Small intestine (tissue), 7 donors: ENCODE results near the gene NFYA. TPM values are rescaled to one million over a fixed set of nuclear protein-coding genes. Genes with fewer than 3 reads are reported as not detected.

ENCODE experiments used
- DNase-seq, 2 donors: peaks; one replicate each; pipeline versions ENCODE4 v3.0.0 to v3.0.0-alpha.2; 2013
- FAIRE-seq: peaks from 2 replicates; lab custom pipeline; 2012; peaks lifted over from hg19 to GRCh38; lab: Jason Lieb, UNC
- H3K27ac ChIP-seq, 3 donors: one replicate each; pipeline ENCODE4 v1.5.1; 2013; ENCODE audit warnings: low read length in 2 of 3, mild to moderate bottlenecking in 2 of 3, control low read depth in 1 of 3, inconsistent platforms in 1 of 3, low read depth in 1 of 3, moderate library complexity in 1 of 3
- H3K27me3 ChIP-seq, 3 donors: one replicate each; pipeline ENCODE4 v1.6.1; 2013; ENCODE audit warnings: low read length in 3 of 3, inconsistent platforms in 1 of 3; ENCODE audit not compliant: control insufficient read depth in 3 of 3, insufficient read depth in 3 of 3
- H3K36me3 ChIP-seq, 3 donors: one replicate each; pipeline ENCODE4 v1.6.1; 2013; ENCODE audit warnings: low read length in 3 of 3, inconsistent platforms in 1 of 3, low read depth in 1 of 3, mild to moderate bottlenecking in 1 of 3, moderate library complexity in 1 of 3; ENCODE audit not compliant: control insufficient read depth in 3 of 3, insufficient read depth in 2 of 3
- H3K4me1 ChIP-seq, 3 donors: one replicate each; pipeline ENCODE4 v1.6.1; 2013; ENCODE audit warnings: low read length in 2 of 3, inconsistent platforms in 1 of 3, low read depth in 1 of 3, mild to moderate bottlenecking in 1 of 3, moderate library complexity in 1 of 3; ENCODE audit not compliant: control insufficient read depth in 3 of 3, insufficient read depth in 2 of 3
- H3K4me3 ChIP-seq, 3 donors: one replicate each; pipeline ENCODE4 v1.5.1; 2013; ENCODE audit warnings: low read length in 3 of 3, control low read depth in 1 of 3, inconsistent platforms in 1 of 3, low read depth in 1 of 3, mild to moderate bottlenecking in 1 of 3, moderate library complexity in 1 of 3
- H3K9me3 ChIP-seq, 2 donors: one replicate each; pipeline ENCODE4 v1.6.1; 2013; ENCODE audit warnings: low read depth in 1 of 2, low read length in 1 of 2; ENCODE audit not compliant: control insufficient read depth in 2 of 2, insufficient read depth in 1 of 2
- WGBS, 3 donors: extraction: QIAGEN DNeasy Blood & Tissue Kit; methylation state at CpG; one replicate each; pipeline ENCODE4 v1.1.7; 2013; 5-methylcytosine and 5-hydroxymethylcytosine counted together
- polyA plus RNA-seq, 4 donors: library from polyadenylated mRNA; stranded (reverse) in 3 of 4; unstranded in 1 of 4; fragments of 200-250 nt in 3 of 4; fragments of 120-200 nt in 1 of 4; gene quantifications; one replicate each; pipeline versions ENCODE4 v1.2.1 to v1.2.3, GENCODE V29; 2013
- donor health status: healthy with polysubstance abuse.
- donor health status: control.
- donor health status: control.
- donor health status: Bipolar disorder and iron deficiency.
- donor health status: healthy.

Gene NFYA
- polyA plus RNA-seq, 4 donors = 4.6 to 30.8 (median 7.2) TPM

DNA sequence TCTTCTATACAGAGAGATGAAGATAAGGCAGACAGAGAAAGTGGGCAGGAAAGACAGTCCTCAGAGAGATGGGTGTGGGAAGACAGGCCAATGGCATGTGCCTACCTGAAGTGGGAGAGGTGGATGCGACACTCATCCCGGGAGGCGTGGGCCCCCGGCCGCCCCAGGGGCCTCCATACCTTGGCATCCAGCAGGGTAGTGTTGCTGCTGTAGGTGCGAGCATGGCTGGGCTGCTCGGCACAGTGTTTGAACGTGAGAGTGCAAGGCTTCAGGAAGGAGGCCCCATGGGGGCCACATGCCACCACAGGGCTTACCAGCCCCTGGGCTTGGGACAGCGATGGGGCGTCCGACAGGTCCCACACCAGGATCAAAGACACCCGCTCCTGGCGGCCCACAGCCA, 39.0 kb upstream of the NFYA start:
- no peaks in the 10 kb centered on the region for H3K9me3 ChIP-seq
- DNase-seq (no peak), FAIRE-seq (no peak)
- H3K27me3 ChIP-seq = no peaks in the 10 kb centered on the region
- no peak overlapping the region for H3K27ac ChIP-seq
- H3K36me3 ChIP-seq = peaks cover 0 to 77% (median 12%) of the 10 kb centered on the region in 3 donors
- H3K4me1 ChIP-seq = peaks cover 0 to 35% (median under 1%) of the 10 kb centered on the region in 3 donors
- no peak overlapping the region for H3K4me3 ChIP-seq
- WGBS, 3 donors = 91 to 94% (median 93%) methylated on average over 13 of the region's 13 CpGs

- Histone ChIP-seq H3K27me3 (no peaks in the 10 kb centered on the region), H3K36me3 (peaks cover 0 to 56% (median 4%) of the 10 kb centered on the region in 3 donors), H3K4me3 (peak overlapping the region in 1 of 3 donors; percentile 79), H3K9me3 (no peaks in the 10 kb centered on the region), H3K4me1 (peaks cover 0 to 42% (median 3%) of the 10 kb centered on the region in 3 donors), H3K27ac (no peak overlapping the region)
- peak; percentile 5 for FAIRE-seq
- WGBS, 3 donors = 34 to 62% (median 37%) methylated on average over 3 of the region's 3 CpGs
- peak in 1 of 2 donors; percentile 61 for DNase-seq
Measured at GRCh38 chr6:41036186-41036585, 36.6 kb upstream of the NFYA start.

DNA sequence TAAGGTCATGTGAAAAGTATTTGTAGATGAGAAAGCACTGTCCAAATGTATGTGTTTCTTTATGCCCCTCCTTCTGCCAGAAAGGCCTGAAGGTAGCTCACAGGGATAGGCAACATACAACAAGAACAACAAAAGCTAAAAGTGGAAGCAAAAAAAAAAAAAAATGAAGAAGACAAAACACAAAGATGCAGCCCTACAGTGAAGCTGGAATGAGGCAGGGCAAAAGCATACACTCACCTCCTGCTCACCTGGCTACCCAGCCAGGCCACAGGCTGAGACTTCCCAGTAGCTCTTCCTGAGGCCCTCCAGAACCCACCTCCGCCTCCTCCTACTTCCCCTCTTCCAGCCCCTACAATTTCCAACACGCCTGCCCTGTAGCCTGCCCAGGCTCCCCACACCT, 36.2 kb upstream of the NFYA start:
- no peak for FAIRE-seq
- Histone ChIP-seq H3K27me3 (no peaks in the 10 kb centered on the region), H3K4me1 (peaks cover 0 to 45% (median 3%) of the 10 kb centered on the region in 3 donors), H3K27ac (peak overlapping the region in 1 of 3 donors; percentile 99), H3K9me3 (no peaks in the 10 kb centered on the region), H3K4me3 (peak overlapping the region in 2 of 3 donors; percentile 77 to 79), H3K36me3 (peaks cover 0 to 53% (median 4%) of the 10 kb centered on the region in 3 donors)
- 67 to 92% (median 79%) methylated on average over 2 of the region's 2 CpGs for WGBS, 3 donors
- DNase-seq = no peak

GRCh38 chr6:41037107-41037900, 35.5 kb upstream of the NFYA start:
- peaks cover 0 to 46% (median 4%) of the 10 kb centered on the region in 3 donors for H3K36me3 ChIP-seq
- peak overlapping the region in 1 of 3 donors; percentile 99 for H3K27ac ChIP-seq
- H3K27me3 ChIP-seq = no peaks in the 10 kb centered on the region
- no peak for DNase-seq
- H3K4me1 ChIP-seq = peaks cover 0 to 47% (median 3%) of the 10 kb centered on the region in 3 donors
- 73 to 79% (median 76%) methylated on average over 13 of the region's 13 CpGs for WGBS, 3 donors
- H3K9me3 ChIP-seq = no peaks in the 10 kb centered on the region
- peak overlapping the region in 2 of 3 donors; percentile 77 to 79 for H3K4me3 ChIP-seq
- FAIRE-seq = no peak

DNA sequence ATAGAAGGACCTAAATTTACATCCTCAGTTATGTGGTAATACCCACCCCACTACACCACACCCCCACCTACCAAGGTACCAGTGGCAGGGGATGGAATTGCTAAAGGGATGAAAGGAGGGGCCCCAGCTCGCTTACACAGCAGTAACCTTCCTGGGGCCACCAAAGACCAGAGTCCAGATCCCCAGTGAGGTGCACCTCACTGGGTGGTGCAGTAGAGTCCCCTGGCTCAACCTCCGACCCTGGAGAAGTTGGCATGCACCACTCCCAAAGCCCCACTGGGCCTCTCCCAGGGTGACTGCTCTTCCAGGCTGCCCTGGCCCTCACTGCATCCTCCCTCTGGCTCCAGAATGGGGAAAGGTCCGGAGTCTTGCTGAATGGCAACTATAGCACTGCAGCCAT, 34.6 kb upstream of the NFYA start:
- peak; percentile 46 to 77 for DNase-seq
- H3K27me3 ChIP-seq = no peaks in the 10 kb centered on the region
- FAIRE-seq = no peak
- peak overlapping the region in 2 of 3 donors; percentile 77 to 79 for H3K4me3 ChIP-seq
- peaks cover 0 to 51% (median 3%) of the 10 kb centered on the region in 3 donors for H3K4me1 ChIP-seq
- H3K27ac ChIP-seq = peak overlapping the region; percentile 4 to 99 (median 88)
- H3K9me3 ChIP-seq = no peaks in the 10 kb centered on the region
- WGBS, 3 donors = 37 to 65% (median 44%) methylated on average over 3 of the region's 3 CpGs
- peaks cover 0 to 37% (median 3%) of the 10 kb centered on the region in 3 donors for H3K36me3 ChIP-seq

- Histone ChIP-seq H3K36me3 (peaks cover 0 to 33% (median 0%) of the 10 kb centered on the region in 3 donors), H3K4me1 (peaks cover 0 to 47% (median 3%) of the 10 kb centered on the region in 3 donors), H3K4me3 (peak within 1 kb of the TSS in 2 of 3 donors; percentile 77 to 79), H3K27ac (peak within 1 kb of the TSS; percentile 88 to 99 (median 91)), H3K27me3 (no peaks in the 10 kb centered on the region), H3K9me3 (no peaks in the 10 kb centered on the region)
- 19 to 52% (median 37%) methylated on average over 10 of the region's 10 CpGs for WGBS, 3 donors
- FAIRE-seq (no peak), DNase-seq (peak; percentile 94 to 97)
Measured at GRCh38 chr6:41039060-41039998, 33.4 kb upstream of the NFYA start, which contains the start of gene UNC5CL. TSS of gene UNC5CL (minus strand) at chr6:41039221. CDS start at chr6:41035074, 4,147 bp downstream.

DNA sequence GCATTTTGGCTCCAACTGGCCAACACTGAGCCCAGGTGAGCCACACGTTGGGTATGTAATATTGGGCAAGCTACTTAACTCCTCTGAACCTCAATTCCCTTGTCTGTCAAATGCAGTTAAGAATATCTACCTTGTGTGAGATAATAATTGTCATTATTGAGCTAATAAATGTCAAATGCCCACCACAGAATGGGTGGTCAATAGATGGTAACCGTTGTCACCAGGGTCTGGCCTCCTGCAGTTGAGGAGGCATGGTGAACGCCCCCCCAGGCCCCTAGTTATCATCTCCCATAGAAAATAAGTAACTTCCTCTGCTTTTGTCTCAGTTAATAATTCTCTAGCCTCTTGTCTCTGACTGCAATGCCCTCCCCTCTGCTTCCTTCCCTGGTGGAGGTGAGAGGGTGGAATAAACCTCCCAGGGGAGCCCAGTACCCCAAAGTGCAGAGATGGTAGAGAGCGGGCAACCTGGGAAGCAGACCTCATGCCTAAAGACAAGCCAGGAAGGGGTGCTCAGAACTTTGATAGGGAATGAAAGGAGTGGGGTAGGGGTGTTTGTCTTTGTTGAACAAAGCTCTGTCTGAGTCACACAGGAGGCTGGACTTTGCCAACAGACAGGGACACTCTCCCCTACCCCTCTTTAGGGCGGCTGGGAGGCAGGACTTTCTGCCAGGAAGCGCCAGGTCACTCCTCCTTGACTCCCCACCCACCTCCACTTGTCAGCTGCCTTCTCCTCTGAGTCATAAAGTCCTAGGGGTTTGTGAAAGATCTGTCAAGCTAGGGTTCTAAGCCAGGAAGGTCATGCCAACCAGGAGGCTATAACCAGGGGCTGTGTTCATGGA, 32.5 kb upstream of the NFYA start:
- Histone ChIP-seq H3K9me3 (no peaks in the 10 kb centered on the region), H3K4me3 (peak overlapping the region in 2 of 3 donors; percentile 9 to 14), H3K27ac (peak overlapping the region; percentile 88 to 99 (median 94)), H3K36me3 (peaks cover 0 to 24% (median 0%) of the 10 kb centered on the region in 3 donors), H3K4me1 (peaks cover 0 to 51% (median 3%) of the 10 kb centered on the region in 3 donors), H3K27me3 (no peaks in the 10 kb centered on the region)
- DNase-seq (peak; percentile 95 to 96), FAIRE-seq (no peak)
- 13 to 53% (median 24%) methylated on average over 6 of the region's 6 CpGs for WGBS, 3 donors
